Measurements from ENCODE around the gene NBPF3.

Gene NBPF3

GRCh38 chr1:21507511-21508270, 67.8 kb downstream of the NBPF3 start:
- no peak for DNase-seq (ENCODE audit: low read depth, low spot score)
- CTCF ChIA-PET, result interaction anchor here (1.2 to 7.2 kb wide), 8 partner anchors 8 to 152 kb away, joined by 3 to 40 read pairs (median 7); no protein-coding TSS in a partner anchor
- no peak overlapping the region for H3K4me3 ChIP-seq (ENCODE audit: low read depth, low read length)
- TF ChIP-seq, protein P1, sequence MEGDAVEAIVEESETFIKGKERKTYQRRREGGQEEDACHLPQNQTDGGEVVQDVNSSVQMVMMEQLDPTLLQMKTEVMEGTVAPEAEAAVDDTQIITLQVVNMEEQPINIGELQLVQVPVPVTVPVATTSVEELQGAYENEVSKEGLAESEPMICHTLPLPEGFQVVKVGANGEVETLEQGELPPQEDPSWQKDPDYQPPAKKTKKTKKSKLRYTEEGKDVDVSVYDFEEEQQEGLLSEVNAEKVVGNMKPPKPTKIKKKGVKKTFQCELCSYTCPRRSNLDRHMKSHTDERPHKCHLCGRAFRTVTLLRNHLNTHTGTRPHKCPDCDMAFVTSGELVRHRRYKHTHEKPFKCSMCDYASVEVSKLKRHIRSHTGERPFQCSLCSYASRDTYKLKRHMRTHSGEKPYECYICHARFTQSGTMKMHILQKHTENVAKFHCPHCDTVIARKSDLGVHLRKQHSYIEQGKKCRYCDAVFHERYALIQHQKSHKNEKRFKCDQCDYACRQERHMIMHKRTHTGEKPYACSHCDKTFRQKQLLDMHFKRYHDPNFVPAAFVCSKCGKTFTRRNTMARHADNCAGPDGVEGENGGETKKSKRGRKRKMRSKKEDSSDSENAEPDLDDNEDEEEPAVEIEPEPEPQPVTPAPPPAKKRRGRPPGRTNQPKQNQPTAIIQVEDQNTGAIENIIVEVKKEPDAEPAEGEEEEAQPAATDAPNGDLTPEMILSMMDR (IDR thresholded peaks at IDR 0.05; ENCODE audit: insufficient read depth, low read length, missing control alignments), result no peak
- POLR2A ChIA-PET, result no interaction called here

DNA sequence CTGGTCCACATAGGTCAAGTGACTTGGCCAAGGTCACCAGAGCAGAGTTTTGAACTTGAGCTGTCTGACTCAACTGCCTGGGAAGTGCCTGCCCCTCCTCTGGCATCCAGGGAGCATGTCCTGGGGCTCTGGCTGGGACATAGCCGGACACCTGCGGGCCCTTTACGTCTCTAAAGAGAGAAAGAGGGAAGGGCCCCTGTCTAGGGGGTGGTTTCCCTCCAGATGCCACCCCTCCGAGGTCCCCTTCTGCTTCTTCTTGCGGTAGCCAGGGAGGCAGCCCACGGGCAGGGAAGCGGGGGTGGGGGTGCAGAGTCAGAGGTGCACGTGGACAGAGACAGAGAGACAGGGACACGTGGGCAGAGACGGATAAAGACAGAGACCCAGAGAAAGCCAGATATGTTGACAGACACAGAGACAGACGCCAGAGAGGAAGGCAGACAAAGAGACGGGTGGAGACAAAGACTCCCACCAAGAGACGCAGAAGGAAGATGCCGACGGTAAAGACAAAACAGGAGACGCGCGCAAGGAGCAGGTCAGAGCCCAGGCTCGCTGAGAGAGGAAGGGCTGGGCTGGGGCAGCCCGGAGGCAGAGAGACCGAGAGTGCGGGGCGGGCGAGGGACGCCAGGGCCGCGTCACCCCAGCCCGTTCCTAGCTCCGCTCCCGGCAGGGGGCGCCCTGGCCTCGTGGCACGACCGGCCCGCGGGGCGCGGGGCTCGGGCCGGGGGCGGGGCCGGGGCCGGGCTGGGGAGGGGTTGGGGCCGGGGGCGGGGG, 68.8 kb downstream of the NBPF3 start:
- TF ChIP-seq, protein P1 (IDR thresholded peaks at IDR 0.05; ENCODE audit: insufficient read depth, low read length, missing control alignments), result peak; percentile 76
- CTCF ChIA-PET, result interaction anchor here (1.0 to 7.2 kb wide), 15 partner anchors 8 to 65 kb away, joined by 3 to 40 read pairs (median 4); no protein-coding TSS in a partner anchor
- H3K4me3 ChIP-seq (ENCODE audit: low read depth, low read length), result no peak overlapping the region; the same call in 1 of the 2 replicates
- no peak for DNase-seq (ENCODE audit: low read depth, low spot score)
- POLR2A ChIA-PET, result no interaction called here

- POLR2A ChIA-PET, result no interaction called here
- no peak for DNase-seq (ENCODE audit: low read depth, low spot score)
- CTCF ChIA-PET, result interaction anchor here (1.0 to 7.2 kb wide), 13 partner anchors 8 to 135 kb away, joined by 3 to 40 read pairs (median 4); no protein-coding TSS in a partner anchor
- peak within 1 kb of the TSS; percentile 29; the same call in 1 of the 2 replicates for H3K4me3 ChIP-seq (ENCODE audit: low read depth, low read length)
- TF ChIP-seq, protein P1 (IDR thresholded peaks at IDR 0.05; ENCODE audit: insufficient read depth, low read length, missing control alignments), result no peak
Observed at GRCh38 chr1:21509351-21510112, 69.6 kb downstream of the NBPF3 start, which contains the start of gene ALPL. TSS of gene ALPL (plus strand) at chr1:21509423. CDS start at chr1:21554082, 44,659 bp downstream.

- ChIA-PET CTCF (interaction anchor here (1.0 to 7.2 kb wide), 14 partner anchors 8 to 141 kb away, joined by 3 to 40 read pairs (median 7); no protein-coding TSS in a partner anchor), POLR2A (no interaction called here)
- TF ChIP-seq, protein P1 (IDR thresholded peaks at IDR 0.05; ENCODE audit: insufficient read depth, low read length, missing control alignments), result no peak
- no peak for DNase-seq (ENCODE audit: low read depth, low spot score)
- H3K4me3 ChIP-seq (ENCODE audit: low read depth, low read length), result no peak overlapping the region
Observed at GRCh38 chr1:21510113-21510493, 70.2 kb downstream of the NBPF3 start.

DNA sequence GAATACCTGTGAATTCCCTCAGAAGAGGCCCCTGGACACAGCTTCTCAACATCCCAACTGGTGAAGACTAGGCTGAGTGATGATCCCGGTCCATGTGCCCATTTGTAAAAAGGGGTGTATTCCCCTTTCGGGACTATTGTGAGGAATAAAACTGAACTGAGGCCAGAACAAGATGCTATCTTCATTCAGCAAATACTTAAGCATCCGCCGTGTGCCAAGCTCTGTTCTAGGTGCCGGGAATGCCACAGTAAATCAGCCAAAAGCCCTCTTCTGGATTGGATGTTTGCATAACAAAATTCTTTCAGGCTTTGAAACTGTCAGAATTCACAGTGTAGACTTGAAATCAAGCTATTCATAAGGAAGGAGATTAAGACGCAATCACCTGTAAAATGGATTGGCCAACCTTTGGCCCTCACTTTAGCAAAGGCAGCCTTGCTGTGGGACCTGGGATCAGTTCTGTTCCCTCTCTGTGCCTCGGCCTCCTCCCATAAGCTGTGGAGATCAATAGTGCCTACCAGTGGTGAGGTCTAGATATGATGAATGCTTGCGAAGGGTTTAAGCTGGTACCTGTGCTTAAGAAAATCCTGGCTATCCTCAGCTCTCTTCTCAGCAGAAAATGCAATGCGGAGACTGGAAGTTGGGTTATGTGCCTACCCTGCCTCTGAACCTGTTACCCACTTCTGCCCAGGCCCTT, 71.1 kb downstream of the NBPF3 start:
- CTCF ChIA-PET, result interaction anchor here (0.9 to 7.2 kb wide), 19 partner anchors 11 to 905 kb away, joined by 3 to 40 read pairs (median 6); no protein-coding TSS in a partner anchor
- no peak for DNase-seq (ENCODE audit: low read depth, low spot score)
- TF ChIP-seq, protein P1 (IDR thresholded peaks at IDR 0.05; ENCODE audit: insufficient read depth, low read length, missing control alignments), result no peak
- POLR2A ChIA-PET, result no interaction called here
- no peak overlapping the region for H3K4me3 ChIP-seq (ENCODE audit: low read depth, low read length)

All from AG04449 (cell line).